Loucy (cell line): ENCODE results near the gene NEU4.
"Not testable (repeated sequence)": the region's sequence is repeated elsewhere in the genome, so short reads cannot be mapped to it uniquely, and the experiment has no call there.

Experiments used
- EZH2phosphoT487 ChIP-seq: fragments of 200-600 bp; IDR thresholded peaks from 2 replicates; pipeline ENCODE4 v1.6.1; 2018; ENCODE audit warnings: antibody characterized with exemption, mild to moderate bottlenecking, moderate library complexity, borderline replicate concordance
- TF ChIP-seq, protein P1 (sequence below): fragments of 200-600 bp; sonication (generic); conservative IDR thresholded peaks from 2 replicates; pipeline ENCODE4 v1.5.1; 2014; ENCODE audit warnings: mild to moderate bottlenecking, antibody characterized with exemption, low read length

- TF ChIP-seq, protein P1, sequence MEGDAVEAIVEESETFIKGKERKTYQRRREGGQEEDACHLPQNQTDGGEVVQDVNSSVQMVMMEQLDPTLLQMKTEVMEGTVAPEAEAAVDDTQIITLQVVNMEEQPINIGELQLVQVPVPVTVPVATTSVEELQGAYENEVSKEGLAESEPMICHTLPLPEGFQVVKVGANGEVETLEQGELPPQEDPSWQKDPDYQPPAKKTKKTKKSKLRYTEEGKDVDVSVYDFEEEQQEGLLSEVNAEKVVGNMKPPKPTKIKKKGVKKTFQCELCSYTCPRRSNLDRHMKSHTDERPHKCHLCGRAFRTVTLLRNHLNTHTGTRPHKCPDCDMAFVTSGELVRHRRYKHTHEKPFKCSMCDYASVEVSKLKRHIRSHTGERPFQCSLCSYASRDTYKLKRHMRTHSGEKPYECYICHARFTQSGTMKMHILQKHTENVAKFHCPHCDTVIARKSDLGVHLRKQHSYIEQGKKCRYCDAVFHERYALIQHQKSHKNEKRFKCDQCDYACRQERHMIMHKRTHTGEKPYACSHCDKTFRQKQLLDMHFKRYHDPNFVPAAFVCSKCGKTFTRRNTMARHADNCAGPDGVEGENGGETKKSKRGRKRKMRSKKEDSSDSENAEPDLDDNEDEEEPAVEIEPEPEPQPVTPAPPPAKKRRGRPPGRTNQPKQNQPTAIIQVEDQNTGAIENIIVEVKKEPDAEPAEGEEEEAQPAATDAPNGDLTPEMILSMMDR, result not testable (repeated sequence)
- TF ChIP-seq EZH2phosphoT487, result not testable (repeated sequence)
These were observed 17.6 kb upstream of the NEU4 start for GRCh38 chr2:241791385-241791784.
